Inflammatory macrophage treated with lipopolysaccharide for 4 hours (primary cell): ENCODE results near the gene PEX11A.
A peak's percentile ranks its signal among the peaks of the same experiment; 100 is the strongest.

Experiments used
- DNase-seq: peaks from one replicate; pipeline ENCODE4 v3.0.0-alpha.2; 2020

PEX11A gene

GRCh38 chr15:89674526-89674925 lies 16.0 kb downstream of the PEX11A start:
- DNase-seq: no peak

DNA sequence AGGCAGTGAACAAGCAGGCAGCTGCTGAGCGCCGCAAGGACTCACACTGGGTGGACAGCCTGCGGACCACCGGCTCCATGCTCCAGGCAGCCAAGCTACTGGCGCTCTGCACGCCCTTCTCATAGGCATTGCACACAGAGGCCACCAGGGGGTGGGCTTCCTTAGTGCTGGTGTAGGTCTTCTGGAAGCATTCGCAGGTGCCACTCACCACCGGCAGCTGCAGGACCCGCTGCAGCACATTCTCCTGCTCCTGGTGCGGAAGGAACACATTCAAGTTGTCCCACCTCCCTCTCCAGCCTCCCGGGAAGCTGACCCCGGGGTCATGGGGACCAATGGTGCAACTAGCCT lies 17.4 kb downstream of the PEX11A start:
- peak; percentile 6 for DNase-seq

DNA sequence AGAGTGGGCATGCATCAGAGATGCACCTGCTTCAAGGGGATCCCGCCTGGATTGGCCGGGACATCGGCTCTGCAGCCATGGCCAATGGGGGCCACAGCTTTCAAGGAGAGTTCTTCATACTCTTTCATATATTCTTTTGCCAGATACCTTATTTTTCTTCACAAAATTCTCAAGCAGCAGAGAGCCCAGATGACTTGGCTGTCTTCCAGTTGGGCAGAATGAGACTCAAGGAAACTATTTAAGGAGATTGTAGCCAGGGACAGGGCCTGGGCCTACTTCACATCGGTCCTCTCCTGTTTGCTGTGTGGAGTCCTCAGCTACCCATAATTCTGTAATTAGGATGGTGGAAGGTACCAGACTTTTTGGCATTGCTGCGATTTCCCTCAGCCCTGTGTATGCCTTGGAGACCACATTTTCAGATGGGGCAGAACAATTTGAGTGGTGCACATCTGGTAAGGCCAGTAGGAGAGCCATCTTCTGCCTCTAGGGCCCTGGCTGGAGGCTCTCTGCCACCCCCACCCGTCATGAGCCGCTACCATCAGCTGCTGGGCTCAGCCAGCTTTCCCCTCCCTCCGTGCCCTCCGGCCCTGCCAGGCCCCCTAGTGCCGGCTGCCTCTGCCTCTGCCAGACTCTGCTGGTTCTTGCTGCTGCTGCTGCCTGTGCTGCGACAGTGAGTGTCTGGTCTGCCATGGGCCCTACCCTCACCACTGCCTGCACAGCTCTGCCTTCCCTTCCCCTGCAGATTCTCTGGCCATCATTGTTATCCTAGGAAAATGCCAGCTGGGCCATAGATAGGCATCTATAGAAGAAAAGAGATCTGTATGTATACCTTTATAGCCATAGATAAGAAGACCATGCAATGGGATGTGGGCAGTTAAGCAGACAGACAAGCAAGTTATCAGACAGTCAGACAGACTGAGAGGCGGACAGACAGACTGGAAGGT lies 18.1 kb downstream of the PEX11A start:
- DNase-seq: no peak

DNA sequence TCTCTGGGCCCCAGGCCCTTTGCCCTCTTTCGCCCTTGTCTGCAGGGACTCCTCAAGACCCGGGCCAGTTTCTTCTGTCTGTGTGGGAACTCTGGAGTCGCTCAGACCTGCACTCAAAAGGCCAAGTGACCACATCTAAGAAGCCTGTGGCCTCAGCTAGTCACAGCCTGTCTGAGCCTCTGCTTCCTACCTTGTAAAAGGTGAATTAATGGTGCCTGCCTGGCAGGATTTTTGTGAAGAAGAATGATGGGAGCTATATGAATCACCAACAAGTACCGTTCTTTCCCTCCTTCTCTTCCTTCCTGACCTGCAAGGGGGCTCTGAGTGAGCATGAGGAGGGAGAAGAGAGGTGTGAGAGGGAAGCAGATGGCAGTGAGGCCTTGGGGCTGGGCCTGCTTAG lies 18.9 kb downstream of the PEX11A start:
- DNase-seq: no peak

GRCh38 chr15:89670971-89671560 lies 19.5 kb downstream of the PEX11A start:
- no peak for DNase-seq

GRCh38 chr15:89669941-89670340 lies 20.6 kb downstream of the PEX11A start:
- DNase-seq: no peak

DNA sequence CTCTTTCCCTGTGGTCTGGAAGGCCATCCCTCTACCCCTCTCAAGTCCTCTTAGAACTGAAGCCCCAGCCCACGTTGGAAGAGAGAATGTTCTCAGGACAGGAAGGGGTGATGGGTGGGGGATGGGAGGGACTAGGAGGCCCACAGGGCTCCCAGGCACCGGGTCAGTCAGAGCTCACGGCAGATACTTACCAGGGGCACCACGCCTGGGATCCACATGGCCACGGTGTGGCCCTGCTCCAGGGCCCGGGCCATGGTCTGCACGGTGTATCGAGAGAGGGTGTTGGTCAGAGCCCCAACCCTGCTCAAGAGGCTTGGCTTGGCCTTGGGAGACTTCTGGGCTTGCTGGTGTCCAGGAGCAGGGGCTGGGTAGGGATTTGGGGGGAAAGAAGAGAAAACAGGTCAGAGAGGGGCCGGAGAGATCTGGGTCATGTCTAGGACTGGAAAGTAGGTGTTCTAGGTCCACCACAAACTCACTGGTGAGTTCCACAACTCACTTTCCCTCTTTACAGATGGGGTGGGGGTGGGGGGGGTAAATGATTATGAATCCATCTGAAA lies 21.2 kb downstream of the PEX11A start:
- no peak for DNase-seq

- DNase-seq: no peak
Observed at GRCh38 chr15:89668171-89668570, 22.4 kb downstream of the PEX11A start.

GRCh38 chr15:89667706-89667960 lies 22.9 kb downstream of the PEX11A start:
- DNase-seq: no peak

DNA sequence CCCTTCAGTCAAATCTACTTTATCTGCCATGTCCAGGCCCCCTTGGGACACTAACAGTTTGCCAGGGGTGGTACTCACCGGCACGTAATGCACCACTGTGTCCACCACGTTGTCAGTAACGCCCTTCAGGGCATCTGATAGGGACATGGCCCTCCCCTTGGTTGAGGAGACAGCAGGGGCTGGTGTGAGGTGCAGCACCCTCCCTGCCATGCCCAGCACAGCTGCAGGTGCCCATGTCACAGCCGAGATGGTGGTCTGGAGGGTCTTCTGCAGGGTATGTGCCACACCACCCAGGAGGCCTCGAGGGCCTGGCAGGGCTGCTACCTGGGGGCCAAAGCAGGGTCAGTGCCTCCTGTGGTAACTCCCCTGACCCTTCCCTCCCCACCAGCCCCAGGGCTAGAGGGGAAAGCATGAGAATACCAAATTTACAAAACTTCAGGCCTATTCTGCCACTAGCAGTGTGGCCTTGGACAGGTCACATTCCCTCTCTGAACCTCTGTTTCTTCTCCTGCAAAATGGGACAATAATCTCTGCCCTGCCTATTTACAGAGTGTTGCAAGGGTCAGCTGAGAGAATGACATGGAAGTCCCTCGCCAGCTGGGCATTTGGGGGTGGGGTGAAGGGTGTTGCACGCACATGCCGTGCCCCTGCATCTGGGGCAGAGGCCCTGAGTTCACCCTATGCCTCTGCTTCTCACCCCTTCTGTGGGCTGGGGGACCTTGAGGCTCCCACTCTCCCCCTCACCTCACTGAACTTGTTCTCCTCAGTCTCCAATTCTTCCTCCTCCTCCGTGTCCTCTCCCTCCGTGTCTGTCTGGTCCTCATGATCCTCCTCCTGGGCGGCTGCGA lies 23.5 kb downstream of the PEX11A start:
- DNase-seq: no peak

- no peak for DNase-seq
Observed at GRCh38 chr15:89666184-89666857, 24.2 kb downstream of the PEX11A start.

DNA sequence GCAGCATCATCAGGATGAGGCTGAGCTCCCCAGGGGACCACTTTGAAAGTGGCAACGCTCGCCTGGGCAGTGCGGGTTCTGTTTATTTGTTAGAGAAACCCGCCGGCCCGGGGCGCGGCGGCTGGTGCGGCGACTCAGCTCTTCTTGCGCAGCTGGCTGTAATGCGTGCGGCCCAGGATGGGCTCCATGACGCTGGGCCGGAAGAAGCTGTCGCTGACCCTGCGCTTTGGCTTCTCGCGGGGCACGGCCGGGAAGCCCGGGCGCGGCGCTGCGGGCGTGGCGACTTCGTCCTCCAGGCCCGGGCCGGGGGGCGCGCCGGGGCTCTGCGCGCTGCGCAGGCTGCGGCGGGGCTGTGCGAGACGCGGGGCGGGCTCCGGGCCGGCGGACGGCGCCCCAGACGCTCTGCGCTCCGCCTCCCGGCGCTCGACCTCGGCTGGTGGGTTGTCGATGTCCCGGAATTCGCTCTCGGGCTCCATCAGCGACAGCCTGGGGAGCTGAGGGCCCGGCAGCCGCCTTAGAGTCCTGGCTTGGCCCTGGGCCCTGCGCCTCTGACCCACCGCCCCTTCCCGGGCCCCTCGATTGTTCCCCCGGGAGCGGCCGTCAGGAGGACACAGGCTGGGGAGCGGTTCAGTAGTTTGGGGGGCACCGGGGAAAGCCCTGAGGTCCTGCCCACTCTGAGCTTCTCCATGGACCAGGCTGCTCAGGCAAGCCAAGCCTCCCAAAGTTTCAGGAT lies 24.9 kb downstream of the PEX11A start:
- DNase-seq: peak; percentile 44

DNA sequence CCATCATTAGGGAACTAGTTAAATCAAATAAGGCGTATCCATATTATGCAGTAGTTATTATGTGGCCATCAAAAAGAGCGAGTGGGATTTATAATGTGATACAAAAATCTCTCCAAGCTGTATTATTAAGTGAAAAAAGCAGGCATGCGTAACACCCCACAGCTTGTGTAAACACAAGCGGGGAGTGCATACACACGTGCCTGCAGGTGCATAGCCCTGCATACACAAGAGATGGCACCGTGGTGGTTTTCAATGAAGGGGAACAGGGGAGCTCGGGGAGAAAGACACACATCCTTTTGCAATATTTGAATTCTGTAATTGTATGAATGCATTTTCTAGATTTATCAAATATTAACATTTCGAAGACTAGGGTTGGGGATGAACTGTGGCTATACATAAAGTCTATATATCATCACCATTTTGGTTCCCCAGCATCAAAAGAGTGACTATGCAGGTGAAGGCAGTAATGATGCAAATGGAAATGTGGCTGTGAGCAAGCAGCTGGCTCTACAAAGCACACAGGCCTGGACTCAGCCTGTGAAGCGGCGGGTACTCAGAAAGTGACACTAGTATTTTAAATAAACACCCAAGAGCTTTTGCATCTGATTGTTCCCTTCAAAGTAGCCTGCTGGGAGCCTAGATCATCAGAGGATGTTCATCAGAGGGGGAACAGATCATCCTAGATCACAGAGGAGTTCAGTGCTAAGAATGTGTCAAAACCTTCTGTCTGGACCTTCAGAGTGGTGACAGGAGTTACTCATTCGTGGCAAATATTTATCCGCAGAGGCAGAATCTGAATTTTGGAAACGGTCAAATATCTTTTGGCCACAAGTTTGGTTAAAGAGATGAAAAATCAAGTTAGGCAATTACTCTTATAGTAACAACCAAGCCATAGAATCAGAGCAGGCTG lies 25.9 kb downstream of the PEX11A start:
- no peak for DNase-seq

DNA sequence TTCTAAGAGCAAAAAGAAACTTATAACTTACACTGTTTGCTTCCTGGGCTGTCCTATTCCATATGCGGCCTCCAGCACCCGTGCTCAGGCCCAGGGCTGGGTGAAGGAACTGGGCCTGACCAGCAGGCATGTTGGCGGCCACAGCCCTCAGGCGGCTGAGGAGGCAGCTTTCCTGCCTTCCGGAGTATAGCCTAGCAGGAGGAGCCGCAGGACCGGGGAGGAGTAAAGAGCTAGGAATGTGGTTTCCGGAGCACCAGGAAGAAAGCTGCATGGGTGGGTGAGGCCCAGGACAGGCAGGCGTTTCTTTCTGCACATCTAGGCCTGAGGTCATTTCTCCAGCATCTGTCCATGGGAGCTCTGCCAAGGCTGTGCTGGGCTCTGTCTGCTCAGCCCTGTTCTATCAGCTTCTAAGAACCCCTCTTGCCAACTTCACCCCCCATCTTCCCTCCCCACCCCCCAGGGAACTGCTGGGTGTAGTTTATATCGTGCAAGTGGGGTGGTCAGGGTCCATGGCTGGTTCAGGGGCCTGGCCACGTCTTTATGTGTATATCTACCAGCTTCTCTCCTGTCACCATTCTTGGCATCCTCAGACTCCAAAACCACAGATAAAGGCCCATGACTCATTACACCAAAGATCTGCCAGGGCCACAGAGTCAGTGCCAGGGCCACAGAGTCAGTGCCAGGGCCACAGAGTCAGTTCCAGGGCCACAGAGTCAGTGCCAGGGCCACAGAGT lies 27.5 kb downstream of the PEX11A start:
- DNase-seq: peak; percentile 4

DNA sequence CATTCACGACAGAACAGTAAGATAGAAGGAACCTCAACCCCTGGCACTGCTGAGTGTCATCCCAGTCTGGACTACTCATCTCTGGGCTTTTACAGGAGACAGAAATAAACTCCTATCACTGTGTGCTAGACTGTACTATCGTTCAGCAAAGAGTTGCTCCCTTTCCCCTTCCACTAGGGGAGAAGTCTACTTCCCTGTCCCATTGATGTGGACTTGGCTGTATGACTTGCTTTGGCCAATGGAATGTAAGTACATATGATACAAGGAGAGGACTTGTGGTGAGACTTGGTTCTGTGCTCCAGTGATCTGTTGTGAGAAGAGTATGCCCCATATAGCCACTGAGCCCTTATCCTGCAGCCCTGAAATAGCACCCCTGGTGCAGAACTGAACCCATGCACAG lies 30.0 kb downstream of the PEX11A start:
- no peak for DNase-seq

GRCh38 chr15:89659295-89659694 lies 31.3 kb downstream of the PEX11A start:
- DNase-seq: no peak

GRCh38 chr15:89657686-89658200 lies 32.8 kb downstream of the PEX11A start:
- no peak for DNase-seq

DNA sequence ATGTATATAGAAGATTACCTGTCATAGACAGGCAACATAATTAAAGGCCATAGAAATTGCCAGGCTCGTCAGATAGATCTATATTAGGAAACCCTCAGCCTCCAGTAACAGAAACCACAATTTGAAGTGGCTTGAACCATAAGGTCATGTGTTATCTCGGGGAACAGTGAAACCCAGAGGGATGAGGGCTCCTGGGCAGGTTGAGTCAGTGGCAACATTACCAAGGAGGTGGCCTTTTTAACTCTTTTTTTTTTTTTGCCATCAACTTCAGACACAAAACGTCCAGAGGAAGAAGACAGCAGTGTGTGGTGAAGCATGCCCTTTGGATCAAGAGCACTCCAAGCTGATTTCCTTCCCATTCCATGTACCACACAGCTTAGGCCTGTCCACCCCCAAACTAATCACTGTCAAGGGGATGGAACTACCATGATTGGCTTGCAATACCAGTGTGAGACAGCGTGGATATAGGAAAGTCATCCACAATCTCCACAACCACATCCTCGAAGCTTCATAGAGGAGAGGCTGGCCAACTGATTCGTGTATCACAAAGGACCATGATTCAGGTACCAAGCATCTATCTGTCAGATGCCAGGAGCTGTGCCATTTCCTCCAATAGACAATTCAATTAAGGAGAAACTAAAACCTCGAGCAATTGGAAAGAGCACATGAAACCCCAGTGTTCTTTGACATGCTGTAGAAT lies 34.3 kb downstream of the PEX11A start:
- DNase-seq: no peak
